Activated CD4-positive, alpha-beta memory T cell treated with anti-CD3 and anti-CD28 coated beads, Interleukin-2, amount 10 ng/mL, durations not matched to agents 7 days and 5 days (primary cell): ENCODE results near the gene FAF1. TPM values are rescaled to one million over a fixed set of nuclear protein-coding genes. Genes with fewer than 3 reads are reported as not detected.

Experiments
- CTCF ChIA-PET: fragments of 350-600 bp; sonication (Branson Sonifier 250); formaldehyde crosslinking; loops from one replicate; lab custom pipeline; 2021; ENCODE audit warnings: antibody characterized with exemption, inconsistent platforms; lab: Charles Lee
- POLR2A ChIA-PET: fragments of 350-600 bp; sonication (Branson Sonifier 250); formaldehyde crosslinking; loops from one replicate; lab custom pipeline; 2021; ENCODE audit warnings: antibody characterized with exemption; lab: Charles Lee
- DNase-seq: peaks from one replicate; pipeline ENCODE4 v3.0.0-alpha.2; 2020
- H3K27ac Mint-ChIP-seq: one replicate; pipeline ENCODE4 v1.8.0; 2021; ENCODE audit warnings: mild to moderate bottlenecking, mixed read lengths
- H3K27me3 Mint-ChIP-seq: one replicate; pipeline ENCODE4 v1.8.0; 2021; ENCODE audit warnings: mixed read lengths
- H3K36me3 Mint-ChIP-seq: one replicate; pipeline ENCODE4 v1.8.0; 2021; ENCODE audit warnings: low read depth, mixed read lengths
- H3K4me1 Mint-ChIP-seq: one replicate; pipeline ENCODE4 v1.8.0; 2021; ENCODE audit warnings: mixed read lengths
- H3K4me3 Mint-ChIP-seq: one replicate; pipeline ENCODE4 v1.8.0; 2021; ENCODE audit warnings: mild to moderate bottlenecking, mixed read lengths
- H3K9me3 Mint-ChIP-seq: one replicate; pipeline ENCODE4 v1.8.0; 2021; ENCODE audit warnings: mixed read lengths
- total RNA-seq, 2 experiments: library from RNA; stranded (reverse); gene quantifications; one replicate each; pipeline ENCODE4 v1.2.3, GENCODE V29; 2021

The FAF1 gene
- total RNA-seq, 2 experiments from 2014 or later: 71.3 to 75.1 TPM

GRCh38 chr1:50644447-50645105 is 315.5 kb downstream of the FAF1 start:
- Mint-ChIP-seq H3K4me3 (no peak overlapping the region), H3K4me1 (no peaks in the 10 kb centered on the region), H3K27me3 (no peaks in the 10 kb centered on the region), H3K9me3 (no peaks in the 10 kb centered on the region), H3K27ac (no peak overlapping the region), H3K36me3 (no peaks in the 10 kb centered on the region)
- CTCF ChIA-PET: no interaction called here
- POLR2A ChIA-PET: no interaction called here
- DNase-seq: no peak

GRCh38 chr1:50637460-50637859 is 322.6 kb downstream of the FAF1 start:
- Mint-ChIP-seq H3K4me3 (no peak overlapping the region), H3K27ac (no peak overlapping the region)
- CTCF ChIA-PET: no interaction called here

DNA sequence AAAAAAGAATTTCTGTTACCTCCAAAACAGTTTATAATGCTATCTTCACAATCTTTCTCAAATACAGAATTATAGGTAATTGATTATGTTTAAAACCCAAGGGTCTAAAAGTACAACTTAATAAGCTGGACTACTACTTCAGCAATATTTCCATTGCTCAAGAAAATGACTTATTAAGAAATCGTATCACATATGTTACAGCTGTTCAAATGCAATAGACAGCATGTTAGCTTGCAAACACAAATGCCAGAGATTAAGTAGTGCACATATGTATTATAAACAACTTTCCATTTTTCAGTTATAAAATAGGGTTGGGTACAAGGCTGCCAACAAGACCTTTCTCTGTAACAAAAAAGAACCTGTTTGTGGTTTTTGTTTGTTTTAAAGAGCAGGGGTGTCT is 325.8 kb downstream of the FAF1 start:
- no peak overlapping the region for H3K27ac Mint-ChIP-seq
- H3K4me3 Mint-ChIP-seq: no peak overlapping the region
- CTCF ChIA-PET: no interaction called here
- POLR2A ChIA-PET: no interaction called here
- H3K4me1 Mint-ChIP-seq: peaks cover 9% of the 10 kb centered on the region
- DNase-seq: no peak
- no peaks in the 10 kb centered on the region for H3K27me3 Mint-ChIP-seq
- H3K9me3 Mint-ChIP-seq: no peaks in the 10 kb centered on the region
- H3K36me3 Mint-ChIP-seq: no peaks in the 10 kb centered on the region

More at GRCh38 chr1:50637460-50637859, 322.6 kb downstream of the FAF1 start:
- Mint-ChIP-seq H3K9me3 (no peaks in the 10 kb centered on the region), H3K27me3 (no peaks in the 10 kb centered on the region), H3K36me3 (no peaks in the 10 kb centered on the region), H3K4me1 (peaks cover 1% of the 10 kb centered on the region)
- POLR2A ChIA-PET: no interaction called here
- DNase-seq: no peak

GRCh38 chr1:50633465-50633864 is 326.6 kb downstream of the FAF1 start:
- CTCF ChIA-PET: no interaction called here
- peaks cover 9% of the 10 kb centered on the region for H3K4me1 Mint-ChIP-seq

DNA sequence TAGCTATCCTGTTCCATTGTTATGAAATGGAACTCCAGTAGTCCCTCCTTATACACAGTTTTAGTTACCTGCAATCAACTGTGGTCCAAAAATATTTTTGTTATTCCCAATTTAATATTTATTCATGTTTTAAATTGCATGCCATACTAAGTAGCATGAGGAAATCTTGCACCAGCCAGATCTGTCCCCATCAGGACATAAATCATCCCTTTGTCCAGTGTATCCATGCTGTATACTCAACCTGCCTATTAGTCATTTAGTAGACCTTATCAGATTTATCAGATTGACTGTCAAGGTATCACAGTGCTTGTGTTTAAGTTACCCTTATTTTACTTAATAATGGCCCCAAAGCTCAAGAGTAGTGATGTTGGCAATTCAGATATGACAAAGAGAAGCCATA is 328.9 kb downstream of the FAF1 start:
- Mint-ChIP-seq H3K27me3 (no peaks in the 10 kb centered on the region), H3K4me3 (no peak overlapping the region), H3K4me1 (peaks cover 9% of the 10 kb centered on the region), H3K36me3 (no peaks in the 10 kb centered on the region), H3K27ac (no peak overlapping the region), H3K9me3 (no peaks in the 10 kb centered on the region)
- CTCF ChIA-PET: no interaction called here
- DNase-seq: no peak
- POLR2A ChIA-PET: no interaction called here

More at GRCh38 chr1:50633465-50633864, 326.6 kb downstream of the FAF1 start:
- Mint-ChIP-seq H3K27ac (no peak overlapping the region), H3K27me3 (no peaks in the 10 kb centered on the region), H3K36me3 (no peaks in the 10 kb centered on the region), H3K4me3 (no peak overlapping the region), H3K9me3 (no peaks in the 10 kb centered on the region)
- POLR2A ChIA-PET: no interaction called here
- no peak for DNase-seq

DNA sequence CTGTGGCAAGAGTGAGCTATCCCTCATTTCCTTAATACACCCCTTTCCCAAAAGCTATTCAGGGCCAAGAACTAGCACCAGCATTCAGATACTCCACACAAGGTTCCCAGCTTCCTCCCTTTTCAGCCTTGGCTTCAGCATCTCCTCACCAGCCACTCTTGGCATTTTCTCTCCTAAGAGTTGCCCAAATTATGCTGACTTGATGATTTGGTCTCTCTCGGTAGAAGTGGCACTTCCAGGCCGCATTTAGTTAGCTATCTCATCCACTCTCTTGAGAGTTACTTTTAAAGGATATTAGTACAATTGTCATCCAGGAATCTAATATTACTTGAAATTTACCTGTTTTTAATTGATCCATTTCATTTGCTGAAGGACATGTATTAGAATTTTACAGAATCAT is 337.8 kb downstream of the FAF1 start:
- DNase-seq: no peak
- Mint-ChIP-seq H3K27ac (no peak overlapping the region), H3K27me3 (no peaks in the 10 kb centered on the region), H3K9me3 (peaks cover 9% of the 10 kb centered on the region), H3K4me3 (no peak overlapping the region), H3K4me1 (no peaks in the 10 kb centered on the region), H3K36me3 (no peaks in the 10 kb centered on the region)
- POLR2A ChIA-PET: no interaction called here
- CTCF ChIA-PET: interaction anchor here (0.7 kb wide), 1 partner anchor 775 kb away, joined by 3 read pairs; no protein-coding TSS in a partner anchor

DNA sequence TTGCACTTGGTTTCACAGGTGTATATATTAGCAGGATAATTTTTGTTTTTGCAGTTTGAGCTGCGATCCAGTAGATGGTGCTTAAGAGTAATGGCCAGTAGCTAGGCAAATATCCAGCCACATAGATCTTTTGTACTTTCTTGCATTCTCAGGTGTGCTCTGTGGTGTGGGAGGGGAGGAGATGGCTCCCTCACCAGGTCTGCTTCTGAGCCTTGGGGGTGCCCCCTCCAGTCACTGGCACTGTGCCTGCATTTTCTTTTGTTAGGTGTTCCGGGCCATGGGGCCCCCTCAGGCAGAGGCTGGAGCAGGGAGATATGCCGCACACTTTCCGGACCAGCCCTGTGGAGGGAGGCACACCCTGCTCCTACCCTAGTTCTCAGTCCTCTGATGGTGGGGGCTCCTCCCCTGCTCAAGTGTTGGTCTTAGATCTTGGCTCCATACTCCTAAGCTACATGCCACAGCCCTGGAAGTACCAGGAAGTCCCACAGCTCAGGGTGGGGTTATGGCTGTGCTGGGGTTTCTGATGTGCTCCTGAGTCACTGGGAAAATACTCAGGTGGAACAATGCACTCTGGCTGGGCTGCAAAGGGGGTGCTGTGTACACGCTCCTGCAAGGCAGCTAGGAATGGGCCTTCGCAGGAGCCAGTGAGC is 339.3 kb downstream of the FAF1 start:
- H3K4me1 Mint-ChIP-seq: no peaks in the 10 kb centered on the region
- no peak overlapping the region for H3K4me3 Mint-ChIP-seq
- peaks cover 9% of the 10 kb centered on the region for H3K9me3 Mint-ChIP-seq
- H3K27ac Mint-ChIP-seq: no peak overlapping the region
- no peak for DNase-seq
- CTCF ChIA-PET: no interaction called here
- POLR2A ChIA-PET: no interaction called here
- no peaks in the 10 kb centered on the region for H3K27me3 Mint-ChIP-seq
- H3K36me3 Mint-ChIP-seq: no peaks in the 10 kb centered on the region

- Mint-ChIP-seq H3K27me3 (no peaks in the 10 kb centered on the region), H3K4me3 (no peak overlapping the region), H3K27ac (no peak overlapping the region), H3K36me3 (peaks cover 4% of the 10 kb centered on the region), H3K4me1 (peaks cover 4% of the 10 kb centered on the region), H3K9me3 (peaks cover 5% of the 10 kb centered on the region)
- CTCF ChIA-PET: no interaction called here
- DNase-seq: no peak
- POLR2A ChIA-PET: no interaction called here
Observed at GRCh38 chr1:50615036-50615750, 344.9 kb downstream of the FAF1 start.

- Mint-ChIP-seq H3K9me3 (no peaks in the 10 kb centered on the region), H3K4me3 (no peak overlapping the region), H3K36me3 (peaks cover 4% of the 10 kb centered on the region), H3K4me1 (peaks cover 4% of the 10 kb centered on the region), H3K27ac (no peak overlapping the region), H3K27me3 (no peaks in the 10 kb centered on the region)
- no peak for DNase-seq
- ChIA-PET CTCF (interaction anchor here (1.7 to 2.4 kb wide), 2 partner anchors 11 to 261 kb away, joined by 4 to 7 read pairs; no protein-coding TSS in a partner anchor), POLR2A (no interaction called here)
Observed at GRCh38 chr1:50611675-50612074, 348.4 kb downstream of the FAF1 start.

- no peak overlapping the region for H3K4me3 Mint-ChIP-seq
- H3K27ac Mint-ChIP-seq: no peak overlapping the region
- peaks cover 4% of the 10 kb centered on the region for H3K36me3 Mint-ChIP-seq
- H3K27me3 Mint-ChIP-seq: no peaks in the 10 kb centered on the region
- H3K4me1 Mint-ChIP-seq: peaks cover 4% of the 10 kb centered on the region
- H3K9me3 Mint-ChIP-seq: no peaks in the 10 kb centered on the region
- DNase-seq: no peak
- ChIA-PET CTCF (interaction anchor here (0.5 to 2.4 kb wide), 2 partner anchors 9 to 10 kb away, joined by 5 to 7 read pairs; no protein-coding TSS in a partner anchor), POLR2A (no interaction called here)
Observed at GRCh38 chr1:50610563-50610962, 349.5 kb downstream of the FAF1 start.

GRCh38 chr1:50609508-50609907 is 350.6 kb downstream of the FAF1 start:
- H3K9me3 Mint-ChIP-seq: no peaks in the 10 kb centered on the region
- CTCF ChIA-PET: interaction anchor here (0.6 to 2.4 kb wide), 2 partner anchors 8 to 34 kb away, joined by 3 to 7 read pairs; no protein-coding TSS in a partner anchor

DNA sequence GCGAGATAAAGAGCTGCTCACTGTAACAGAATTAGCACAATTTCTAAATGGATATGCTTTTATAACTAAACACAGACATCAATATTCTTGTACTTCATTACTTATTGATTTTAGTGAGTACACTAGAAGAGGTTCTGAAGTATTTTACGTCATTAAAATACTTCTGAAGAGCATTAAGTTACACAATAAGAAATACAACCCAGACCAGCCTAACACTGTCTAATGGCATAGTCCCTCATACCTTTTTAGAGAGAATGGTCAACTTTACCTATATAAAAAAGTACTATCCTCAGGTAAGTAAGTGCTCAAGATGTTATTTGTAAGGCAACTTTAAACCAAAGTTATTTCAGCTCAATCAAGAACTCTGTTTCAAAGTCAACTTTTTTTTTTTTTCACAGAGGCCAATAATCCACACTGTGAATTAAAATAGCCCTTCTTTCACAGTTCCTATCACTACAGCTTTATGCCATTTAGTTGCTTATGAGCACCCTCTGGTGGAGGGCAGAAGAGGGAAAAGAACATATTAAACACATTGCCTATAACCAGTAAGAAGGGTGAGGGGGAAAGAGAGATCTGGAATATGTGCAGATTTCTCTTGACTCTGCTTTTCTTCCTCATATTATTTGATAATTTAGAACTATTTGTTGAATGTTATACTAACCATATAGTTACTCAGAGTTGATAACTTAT is 354.7 kb downstream of the FAF1 start:
- Mint-ChIP-seq H3K36me3 (no peaks in the 10 kb centered on the region), H3K4me3 (no peak overlapping the region), H3K27me3 (no peaks in the 10 kb centered on the region), H3K27ac (no peak overlapping the region), H3K4me1 (no peaks in the 10 kb centered on the region), H3K9me3 (no peaks in the 10 kb centered on the region)
- no peak for DNase-seq
- ChIA-PET CTCF (interaction anchor here (0.8 to 2.2 kb wide), 5 partner anchors 8 to 236 kb away, joined by 3 to 13 read pairs (median 5); no protein-coding TSS in a partner anchor), POLR2A (interaction anchor here (1.0 kb wide), 1 partner anchor 27 kb away, joined by 3 read pairs; no protein-coding TSS in a partner anchor)

More at GRCh38 chr1:50609508-50609907, 350.6 kb downstream of the FAF1 start:
- H3K4me1 Mint-ChIP-seq: peaks cover 4% of the 10 kb centered on the region
- no peak for DNase-seq
- H3K36me3 Mint-ChIP-seq: no peaks in the 10 kb centered on the region
- H3K27ac Mint-ChIP-seq: no peak overlapping the region
- no peak overlapping the region for H3K4me3 Mint-ChIP-seq
- POLR2A ChIA-PET: no interaction called here
- H3K27me3 Mint-ChIP-seq: no peaks in the 10 kb centered on the region
